Measurements from ENCODE around the gene NRP1.

- no peak for TF ChIP-seq PHF8 (IDR thresholded peaks at IDR 0.05; ENCODE audit: borderline replicate concordance, low read depth)
- no peak for TF ChIP-seq TP53 (CRISPR knock-in tag; IDR thresholded peaks at IDR 0.05)
- TF ChIP-seq CTCF (IDR thresholded peaks at IDR 0.05), result no peak
- TF ChIP-seq NR3C1 (IDR thresholded peaks at IDR 0.05), result no peak
- no peak for TF ChIP-seq RFX5 (IDR thresholded peaks at IDR 0.05)
- no peak for TF ChIP-seq POLR2A (IDR thresholded peaks at IDR 0.05; ENCODE audit: low read length)
- no peak for TF ChIP-seq CHD2 (IDR thresholded peaks at IDR 0.05; ENCODE audit: low read length, partially characterized antibody)
These were observed 25.1 kb downstream of the NRP1 start for GRCh38 chr10:33309406-33309805.
